ENCODE results near the gene PCDHGB3.
A peak's percentile ranks its signal among the peaks of the same experiment; 100 is the strongest.
"Not testable (repeated sequence)": the region's sequence is repeated elsewhere in the genome, so short reads cannot be mapped to it uniquely, and the experiment has no call there.

Gene PCDHGB3

GRCh38 chr5:141393267-141393666 lies 23.2 kb downstream of the PCDHGB3 start:
- DNase-seq: no peak
- no peaks in the 10 kb centered on the region for H3K4me1 Mint-ChIP-seq
- no peak overlapping the region for H3K4me3 Mint-ChIP-seq
- ATAC-seq: no peak
- peaks cover 69% of the 10 kb centered on the region for H3K27me3 Mint-ChIP-seq
- peaks cover 20% of the 10 kb centered on the region for H3K36me3 Mint-ChIP-seq (ENCODE audit: low read depth)
- peaks cover 41% of the 10 kb centered on the region for H3K9me3 Mint-ChIP-seq
- H3K27ac Mint-ChIP-seq: no peak overlapping the region

- not testable (repeated sequence) for ATAC-seq, H3K27ac Mint-ChIP-seq, H3K4me1 Mint-ChIP-seq, H3K4me3 Mint-ChIP-seq, DNase-seq
- Mint-ChIP-seq H3K27me3 (peaks cover 69% of the 10 kb centered on the region), H3K36me3 (ENCODE audit: low read depth) (peaks cover 18% of the 10 kb centered on the region), H3K9me3 (peaks cover 41% of the 10 kb centered on the region)
Observed at GRCh38 chr5:141394401-141395187, 24.6 kb downstream of the PCDHGB3 start.

- Mint-ChIP-seq H3K36me3 (ENCODE audit: low read depth) (peaks cover 17% of the 10 kb centered on the region), H3K4me3 (peak within 1 kb of the TSS; percentile 42), H3K9me3 (peaks cover 29% of the 10 kb centered on the region), H3K27me3 (peaks cover 64% of the 10 kb centered on the region)
- peak; percentile 54 for ATAC-seq
- H3K27ac Mint-ChIP-seq, H3K4me1 Mint-ChIP-seq, DNase-seq: not testable (repeated sequence)
Observed at GRCh38 chr5:141397756-141398551, 27.9 kb downstream of the PCDHGB3 start, which contains the start of gene PCDHGB5. TSS of gene PCDHGB5 (plus strand) at chr5:141397947. CDS start at chr5:141398128, 181 bp downstream.

- Mint-ChIP-seq H3K4me1 (no peaks in the 10 kb centered on the region), H3K27ac (no peak overlapping the region), H3K9me3 (peaks cover 27% of the 10 kb centered on the region), H3K27me3 (peaks cover 64% of the 10 kb centered on the region), H3K4me3 (no peak overlapping the region), H3K36me3 (ENCODE audit: low read depth) (peaks cover 16% of the 10 kb centered on the region)
- no peak for DNase-seq
- ATAC-seq: no peak
Observed at GRCh38 chr5:141398608-141399007, 28.6 kb downstream of the PCDHGB3 start.

- Mint-ChIP-seq H3K4me3 (no peak overlapping the region), H3K9me3 (peaks cover 24% of the 10 kb centered on the region), H3K4me1 (no peaks in the 10 kb centered on the region), H3K27me3 (peaks cover 67% of the 10 kb centered on the region), H3K36me3 (ENCODE audit: low read depth) (peaks cover 14% of the 10 kb centered on the region), H3K27ac (no peak overlapping the region)
- ATAC-seq (no peak), DNase-seq (no peak)
Observed at GRCh38 chr5:141399555-141400258, 29.7 kb downstream of the PCDHGB3 start.

- Mint-ChIP-seq H3K4me1 (no peaks in the 10 kb centered on the region), H3K27ac (no peak within 1 kb of the TSS), H3K9me3 (peaks cover 26% of the 10 kb centered on the region), H3K4me3 (peak within 1 kb of the TSS; percentile 24), H3K36me3 (ENCODE audit: low read depth) (peaks cover 11% of the 10 kb centered on the region), H3K27me3 (peaks cover 68% of the 10 kb centered on the region)
- DNase-seq (no peak), ATAC-seq (no peak)
Observed at GRCh38 chr5:141402553-141403243, 32.7 kb downstream of the PCDHGB3 start, which contains the start of gene PCDHGA9. TSS of gene PCDHGA9 (plus strand) at chr5:141402778. CDS start at chr5:141402953, 175 bp downstream.

GRCh38 chr5:141403387-141403786 lies 33.3 kb downstream of the PCDHGB3 start:
- Mint-ChIP-seq H3K9me3 (peaks cover 29% of the 10 kb centered on the region), H3K27ac (no peak overlapping the region), H3K4me3 (no peak overlapping the region), H3K27me3 (peaks cover 72% of the 10 kb centered on the region), H3K36me3 (ENCODE audit: low read depth) (peaks cover 13% of the 10 kb centered on the region), H3K4me1 (no peaks in the 10 kb centered on the region)
- no peak for ATAC-seq
- DNase-seq: no peak

GRCh38 chr5:141407790-141408505 lies 37.9 kb downstream of the PCDHGB3 start, which contains the start of gene PCDHGB6:
TSS of gene PCDHGB6 (plus strand) at chr5:141408021. CDS start at chr5:141408203, 182 bp downstream.
- Mint-ChIP-seq H3K36me3 (ENCODE audit: low read depth) (peaks cover 17% of the 10 kb centered on the region), H3K27me3 (peaks cover 77% of the 10 kb centered on the region), H3K9me3 (peaks cover 28% of the 10 kb centered on the region), H3K4me3 (peak within 1 kb of the TSS; percentile 51)
- H3K27ac Mint-ChIP-seq, H3K4me1 Mint-ChIP-seq, ATAC-seq: not testable (repeated sequence)
- peak; percentile 44 for DNase-seq

GRCh38 chr5:141409598-141410306 lies 39.7 kb downstream of the PCDHGB3 start:
- Mint-ChIP-seq H3K27ac (no peak overlapping the region), H3K27me3 (peaks cover 78% of the 10 kb centered on the region), H3K4me1 (peaks cover 13% of the 10 kb centered on the region)

GRCh38 chr5:141411575-141411974 lies 41.5 kb downstream of the PCDHGB3 start:
- H3K9me3 Mint-ChIP-seq: peaks cover 33% of the 10 kb centered on the region
- DNase-seq (no peak), ATAC-seq (no peak)
- peaks cover 26% of the 10 kb centered on the region for H3K36me3 Mint-ChIP-seq (ENCODE audit: low read depth)
- peaks cover 76% of the 10 kb centered on the region for H3K27me3 Mint-ChIP-seq
- H3K27ac Mint-ChIP-seq: no peak overlapping the region
- peaks cover 17% of the 10 kb centered on the region for H3K4me1 Mint-ChIP-seq
- no peak overlapping the region for H3K4me3 Mint-ChIP-seq

More at GRCh38 chr5:141409598-141410306, 39.7 kb downstream of the PCDHGB3 start:
- peaks cover 21% of the 10 kb centered on the region for H3K36me3 Mint-ChIP-seq (ENCODE audit: low read depth)
- no peak for ATAC-seq
- H3K4me3 Mint-ChIP-seq: no peak overlapping the region
- peaks cover 31% of the 10 kb centered on the region for H3K9me3 Mint-ChIP-seq
- no peak for DNase-seq

GRCh38 chr5:141412854-141413539 lies 43.0 kb downstream of the PCDHGB3 start, which contains the start of gene PCDHGA10:
TSS of gene PCDHGA10 (plus strand) at chr5:141412987. CDS start at chr5:141413176, 189 bp downstream.
- peaks cover 71% of the 10 kb centered on the region for H3K27me3 Mint-ChIP-seq
- peaks cover 22% of the 10 kb centered on the region for H3K4me1 Mint-ChIP-seq
- peak within 1 kb of the TSS; percentile 8 for H3K27ac Mint-ChIP-seq

GRCh38 chr5:141413540-141414069 lies 43.6 kb downstream of the PCDHGB3 start:
- Mint-ChIP-seq H3K9me3 (peaks cover 33% of the 10 kb centered on the region), H3K4me1 (peaks cover 24% of the 10 kb centered on the region), H3K36me3 (ENCODE audit: low read depth) (peaks cover 30% of the 10 kb centered on the region), H3K27ac (peak overlapping the region; percentile 8), H3K27me3 (peaks cover 72% of the 10 kb centered on the region), H3K4me3 (peak overlapping the region; percentile 74)
- DNase-seq (no peak), ATAC-seq (no peak)

More at GRCh38 chr5:141412854-141413539, 43.0 kb downstream of the PCDHGB3 start, which contains the start of gene PCDHGA10:
- H3K9me3 Mint-ChIP-seq: peaks cover 31% of the 10 kb centered on the region
- peak; percentile 52 for DNase-seq
- ATAC-seq: peak; percentile 65
- peaks cover 28% of the 10 kb centered on the region for H3K36me3 Mint-ChIP-seq (ENCODE audit: low read depth)
- H3K4me3 Mint-ChIP-seq: peak within 1 kb of the TSS; percentile 74

All from activated naive CD8-positive, alpha-beta T cell treated with anti-CD3 and anti-CD28 coated beads, Interleukin-2, amount 50 U/mL, for 24 hours (primary cell).